Central memory CD8-positive, alpha-beta T cell (primary cell): Measurements from ENCODE around the gene LDB3.

ENCODE experiments used
- ATAC-seq: fragments of 150-1000 bp; cut with Tn5 transposase; replicated peaks from 2 replicates; pipeline ENCODE4 v1.10.0; 2022; ENCODE audit warnings: mild to moderate bottlenecking, moderate FRiP score, moderate number of reproducible peaks; ENCODE audit not compliant: poor library complexity, severe bottlenecking; ENCODE audit errors: extremely low read depth
- DNase-seq, 2 donors: peaks; one replicate each; pipeline ENCODE4 v3.0.0; 2021; ENCODE audit warnings: low spot score in 2 of 2
- H3K27ac Mint-ChIP-seq: one replicate; pipeline ENCODE4 v1.8.0; 2022; ENCODE audit warnings: low read depth, mild to moderate bottlenecking, moderate library complexity, mixed read lengths
- H3K27me3 Mint-ChIP-seq: one replicate; pipeline ENCODE4 v1.8.0; 2022; ENCODE audit warnings: mixed read lengths
- H3K36me3 Mint-ChIP-seq: one replicate; pipeline ENCODE4 v1.8.0; 2022; ENCODE audit warnings: mild to moderate bottlenecking, moderate library complexity, mixed read lengths; ENCODE audit not compliant: insufficient read depth
- H3K4me1 Mint-ChIP-seq: one replicate; pipeline ENCODE4 v1.8.0; 2022; ENCODE audit warnings: mixed read lengths
- H3K4me3 Mint-ChIP-seq: one replicate; pipeline ENCODE4 v1.8.0; 2022; ENCODE audit warnings: mild to moderate bottlenecking, moderate library complexity, mixed read lengths
- H3K9me3 Mint-ChIP-seq: one replicate; pipeline ENCODE4 v1.8.0; 2022; ENCODE audit warnings: mixed read lengths

Gene LDB3

GRCh38 chr10:86747796-86748581 is 79.7 kb downstream of the LDB3 start:
- no peak overlapping the region for H3K4me3 Mint-ChIP-seq
- no peaks in the 10 kb centered on the region for H3K36me3 Mint-ChIP-seq
- H3K9me3 Mint-ChIP-seq = no peaks in the 10 kb centered on the region
- ATAC-seq (no peak), DNase-seq (no peak)
- H3K27ac Mint-ChIP-seq = no peak overlapping the region
- no peaks in the 10 kb centered on the region for H3K27me3 Mint-ChIP-seq
- H3K4me1 Mint-ChIP-seq = no peaks in the 10 kb centered on the region

DNA sequence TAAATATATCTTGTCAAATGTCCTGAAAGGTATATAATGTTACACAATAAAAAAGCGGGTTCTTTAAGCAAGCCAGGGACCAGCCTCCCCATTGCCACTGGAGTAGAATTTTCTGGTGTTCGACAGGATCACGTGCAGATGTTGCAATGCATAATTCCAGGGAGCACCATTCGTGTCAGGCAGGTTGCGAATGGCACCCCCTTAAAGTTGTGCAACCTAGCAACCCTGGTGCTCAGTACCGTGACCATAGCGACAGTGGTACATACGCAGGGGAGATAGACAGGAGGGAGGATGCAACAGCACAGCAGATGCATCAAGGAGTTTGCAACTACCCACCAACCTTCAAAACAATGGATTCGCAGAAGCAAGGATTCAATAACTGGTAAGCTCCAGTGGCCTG is 81.5 kb downstream of the LDB3 start:
- no peak for DNase-seq
- no peak overlapping the region for H3K27ac Mint-ChIP-seq
- no peaks in the 10 kb centered on the region for H3K27me3 Mint-ChIP-seq
- H3K4me1 Mint-ChIP-seq = no peaks in the 10 kb centered on the region
- H3K36me3 Mint-ChIP-seq = no peaks in the 10 kb centered on the region
- H3K9me3 Mint-ChIP-seq = no peaks in the 10 kb centered on the region
- ATAC-seq = no peak
- H3K4me3 Mint-ChIP-seq = no peak overlapping the region

DNA sequence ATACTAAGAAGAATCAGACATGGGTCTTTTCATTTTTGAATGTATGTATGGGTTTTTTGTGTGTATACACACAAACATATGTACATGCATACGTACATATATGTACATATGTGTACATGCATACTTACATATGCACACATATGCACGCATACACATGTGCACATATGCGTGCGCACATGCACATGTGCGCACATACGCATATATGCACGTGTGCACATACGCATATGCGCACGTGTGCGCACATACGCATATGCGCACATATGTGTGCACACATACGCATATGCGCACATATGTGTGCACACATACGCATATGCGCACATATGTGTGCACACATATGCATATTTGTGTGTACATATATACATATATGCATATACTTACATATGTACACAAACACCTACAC is 83.2 kb downstream of the LDB3 start:
- Mint-ChIP-seq H3K4me3 (no peak overlapping the region), H3K27ac (no peak overlapping the region), H3K27me3 (no peaks in the 10 kb centered on the region), H3K36me3 (no peaks in the 10 kb centered on the region), H3K4me1 (peaks cover 5% of the 10 kb centered on the region), H3K9me3 (no peaks in the 10 kb centered on the region)
- no peak for DNase-seq
- no peak for ATAC-seq

DNA sequence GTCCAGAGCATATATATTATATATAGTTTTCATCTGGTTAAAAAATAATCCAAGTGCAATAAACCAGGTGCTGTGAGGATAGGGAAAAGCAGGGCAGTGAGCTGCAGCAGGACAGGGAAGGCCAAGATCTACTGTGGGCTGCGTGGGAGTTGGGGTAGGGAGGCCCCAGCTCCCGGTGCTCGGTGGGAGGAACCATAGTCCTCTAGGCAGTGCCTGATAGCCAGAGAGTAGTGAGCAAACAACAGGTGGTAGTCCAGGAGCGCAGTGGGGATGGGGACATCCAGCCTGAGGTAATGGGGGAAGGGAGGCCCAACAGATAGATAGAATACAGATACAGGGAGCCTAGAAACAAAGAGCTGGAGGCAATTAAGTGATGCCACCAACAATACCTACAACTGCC is 84.0 kb downstream of the LDB3 start:
- ATAC-seq = no peak
- Mint-ChIP-seq H3K27me3 (no peaks in the 10 kb centered on the region), H3K36me3 (no peaks in the 10 kb centered on the region), H3K27ac (no peak overlapping the region), H3K9me3 (no peaks in the 10 kb centered on the region), H3K4me1 (peaks cover 8% of the 10 kb centered on the region), H3K4me3 (no peak overlapping the region)
- no peak for DNase-seq

- Mint-ChIP-seq H3K4me3 (no peak overlapping the region), H3K4me1 (peaks cover 15% of the 10 kb centered on the region), H3K27ac (no peak overlapping the region), H3K9me3 (no peaks in the 10 kb centered on the region), H3K27me3 (no peaks in the 10 kb centered on the region), H3K36me3 (no peaks in the 10 kb centered on the region)
- DNase-seq (no peak), ATAC-seq (no peak)
Observed at GRCh38 chr10:86753051-86753450, 84.7 kb downstream of the LDB3 start.

DNA sequence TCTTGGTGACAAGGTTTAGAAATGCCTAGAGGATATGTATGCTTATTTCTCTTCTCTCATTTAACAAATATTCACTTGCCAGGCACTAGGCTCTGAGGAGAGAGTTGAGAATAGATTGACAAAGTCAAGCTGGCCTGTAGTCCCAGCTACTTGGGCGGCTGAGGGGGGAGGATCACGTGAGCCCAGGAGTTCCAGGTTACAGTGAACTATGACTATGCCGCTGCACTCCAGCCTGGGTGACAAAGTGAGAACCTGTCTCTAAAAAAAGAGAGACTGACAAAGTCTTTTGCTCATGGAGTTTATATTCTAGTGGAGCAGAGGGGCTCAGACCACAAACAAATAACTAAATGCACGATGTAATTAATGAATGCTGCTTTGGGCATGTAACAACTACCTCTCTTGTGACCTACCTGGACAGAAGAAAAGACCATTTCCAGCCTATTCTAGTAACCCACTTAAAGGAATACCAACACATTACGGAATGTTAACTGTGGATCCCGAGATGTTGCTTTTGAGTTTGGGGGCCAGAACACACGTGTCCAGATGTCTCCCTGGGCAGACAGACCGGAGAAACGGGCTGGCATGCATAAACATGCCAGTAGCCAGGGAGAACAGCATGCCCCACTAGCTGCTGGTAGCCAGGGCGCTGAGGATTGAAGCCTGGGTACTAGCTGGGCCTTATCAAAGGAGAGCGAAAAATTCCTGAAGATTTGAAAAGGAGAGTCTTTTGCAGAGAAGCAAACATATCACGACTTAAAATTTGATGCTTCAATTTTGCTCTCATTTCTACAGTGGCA is 85.5 kb downstream of the LDB3 start:
- DNase-seq (no peak), ATAC-seq (no peak)
- Mint-ChIP-seq H3K4me1 (peaks cover 23% of the 10 kb centered on the region), H3K27ac (no peak overlapping the region), H3K27me3 (no peaks in the 10 kb centered on the region), H3K9me3 (no peaks in the 10 kb centered on the region), H3K36me3 (peaks cover 3% of the 10 kb centered on the region), H3K4me3 (no peak overlapping the region)

DNA sequence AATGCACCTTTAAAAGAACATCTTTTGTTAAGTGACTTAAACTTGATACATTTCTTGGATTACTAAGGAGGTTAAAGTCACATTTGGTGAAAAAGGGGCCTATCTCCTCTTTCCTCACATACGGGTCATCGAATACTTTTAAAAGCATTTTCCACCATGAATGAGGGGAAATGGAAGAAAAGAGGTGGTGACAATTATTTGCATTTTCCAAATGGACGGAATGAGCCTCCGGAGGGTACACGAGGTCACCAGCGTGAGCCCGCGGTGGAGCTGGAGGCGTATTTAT is 87.1 kb downstream of the LDB3 start:
- no peaks in the 10 kb centered on the region for H3K27me3 Mint-ChIP-seq
- H3K27ac Mint-ChIP-seq = peak overlapping the region; percentile 65
- peaks cover 37% of the 10 kb centered on the region for H3K4me1 Mint-ChIP-seq
- peaks cover 3% of the 10 kb centered on the region for H3K36me3 Mint-ChIP-seq
- H3K9me3 Mint-ChIP-seq = no peaks in the 10 kb centered on the region
- ATAC-seq (no peak), DNase-seq (no peak)
- peak overlapping the region; percentile 85 for H3K4me3 Mint-ChIP-seq

DNA sequence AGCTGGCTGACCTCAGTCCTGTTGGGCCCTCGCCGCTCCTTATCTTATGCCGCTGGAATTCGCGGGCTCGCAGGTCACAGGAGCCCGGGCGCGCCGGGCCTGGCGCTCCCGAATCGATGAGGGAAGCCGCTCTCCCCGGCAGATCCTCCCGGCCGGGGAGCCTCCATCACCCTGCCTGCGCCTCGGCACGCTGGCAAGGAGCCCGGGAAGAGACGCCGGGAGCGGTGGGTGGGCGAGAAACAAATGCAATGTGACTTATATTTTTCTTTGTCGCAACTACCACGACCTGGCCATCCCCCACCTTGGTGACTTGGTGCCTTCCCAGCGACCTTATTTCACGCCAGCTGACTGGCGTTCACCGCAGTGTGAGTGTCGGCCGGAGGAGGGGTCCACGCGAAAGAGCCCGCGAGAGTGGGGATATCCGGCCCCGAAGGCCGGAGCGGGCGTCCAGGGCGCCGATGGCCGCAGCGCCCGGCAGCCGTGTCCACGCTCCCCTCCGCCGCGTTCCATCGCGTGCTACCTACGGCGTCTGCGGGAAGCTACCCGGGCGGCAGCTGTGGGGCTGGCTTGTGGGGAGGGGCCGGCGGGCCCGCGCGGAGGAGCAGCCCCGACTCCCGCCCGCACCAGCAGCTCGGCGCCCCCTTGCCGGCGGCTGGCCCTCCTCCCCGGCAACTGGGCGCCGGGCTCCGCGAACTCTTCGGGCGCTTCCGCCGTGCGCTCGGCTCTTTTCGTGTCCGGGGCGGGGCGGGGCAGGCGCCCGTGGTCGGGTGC is 87.6 kb downstream of the LDB3 start:
- peak; percentile 79 to 82 for DNase-seq
- Mint-ChIP-seq H3K4me1 (peaks cover 39% of the 10 kb centered on the region), H3K4me3 (peak overlapping the region; percentile 85), H3K9me3 (no peaks in the 10 kb centered on the region), H3K27ac (peak overlapping the region; percentile 65), H3K36me3 (peaks cover 3% of the 10 kb centered on the region), H3K27me3 (no peaks in the 10 kb centered on the region)
- ATAC-seq = peak; percentile 89

GRCh38 chr10:86756511-86757112 is 88.3 kb downstream of the LDB3 start, which contains the start of gene BMPR1A:
Gene BMPR1A (plus strand): TSS chr10:86756619. CDS start chr10:86876019, 119,400 bp downstream.
- Mint-ChIP-seq H3K9me3 (no peaks in the 10 kb centered on the region), H3K4me3 (peak within 1 kb of the TSS; percentile 85), H3K36me3 (peaks cover 4% of the 10 kb centered on the region), H3K27ac (peak within 1 kb of the TSS; percentile 65), H3K4me1 (peaks cover 45% of the 10 kb centered on the region), H3K27me3 (no peaks in the 10 kb centered on the region)
- DNase-seq (no peak), ATAC-seq (peak; percentile 69)

DNA sequence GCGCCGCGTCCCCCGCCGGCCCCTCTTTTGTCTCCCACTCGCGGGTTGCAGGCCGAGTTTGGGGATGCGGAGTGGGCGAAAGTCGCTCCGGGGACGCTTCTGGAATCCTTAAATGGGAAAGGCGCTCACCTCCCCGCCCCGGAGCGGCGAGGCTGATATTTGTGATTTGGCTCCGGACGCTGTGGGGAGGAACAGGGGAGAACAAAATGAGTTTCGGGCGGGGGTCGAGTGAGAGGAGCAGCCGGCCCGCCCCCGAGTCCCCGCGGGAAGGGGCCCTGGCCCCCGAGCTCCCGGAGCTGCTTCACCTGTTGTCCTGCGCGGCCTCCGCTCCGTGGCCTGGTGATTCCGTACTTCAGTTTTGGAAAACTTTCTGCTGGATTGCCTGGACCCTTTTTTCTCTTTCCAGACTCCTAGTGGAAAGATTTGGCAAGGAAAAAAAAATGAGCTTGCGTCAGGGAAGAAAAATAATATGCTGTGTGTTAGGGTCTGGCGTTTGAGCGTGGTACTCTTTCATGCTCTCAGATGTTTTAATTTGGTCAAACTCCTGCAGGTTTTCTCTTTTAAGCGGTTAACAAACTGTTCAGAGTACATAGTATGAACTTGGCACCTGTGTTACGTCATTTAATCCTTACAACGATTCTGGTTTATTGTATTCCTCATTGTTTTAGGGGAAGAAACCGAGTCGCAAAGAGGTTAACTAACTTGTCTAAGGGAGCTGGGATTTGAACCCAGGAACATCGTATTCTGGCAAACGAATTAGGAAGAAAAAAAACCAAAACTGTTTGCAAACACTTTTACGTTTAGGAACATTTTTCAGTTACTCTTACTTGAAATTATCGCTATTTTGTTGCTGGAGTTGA is 89.0 kb downstream of the LDB3 start:
- peaks cover 45% of the 10 kb centered on the region for H3K4me1 Mint-ChIP-seq
- peak overlapping the region; percentile 85 for H3K4me3 Mint-ChIP-seq
- ATAC-seq (no peak), DNase-seq (no peak)
- H3K27ac Mint-ChIP-seq = peak overlapping the region; percentile 54
- no peaks in the 10 kb centered on the region for H3K9me3 Mint-ChIP-seq
- H3K27me3 Mint-ChIP-seq = no peaks in the 10 kb centered on the region
- peaks cover 4% of the 10 kb centered on the region for H3K36me3 Mint-ChIP-seq

DNA sequence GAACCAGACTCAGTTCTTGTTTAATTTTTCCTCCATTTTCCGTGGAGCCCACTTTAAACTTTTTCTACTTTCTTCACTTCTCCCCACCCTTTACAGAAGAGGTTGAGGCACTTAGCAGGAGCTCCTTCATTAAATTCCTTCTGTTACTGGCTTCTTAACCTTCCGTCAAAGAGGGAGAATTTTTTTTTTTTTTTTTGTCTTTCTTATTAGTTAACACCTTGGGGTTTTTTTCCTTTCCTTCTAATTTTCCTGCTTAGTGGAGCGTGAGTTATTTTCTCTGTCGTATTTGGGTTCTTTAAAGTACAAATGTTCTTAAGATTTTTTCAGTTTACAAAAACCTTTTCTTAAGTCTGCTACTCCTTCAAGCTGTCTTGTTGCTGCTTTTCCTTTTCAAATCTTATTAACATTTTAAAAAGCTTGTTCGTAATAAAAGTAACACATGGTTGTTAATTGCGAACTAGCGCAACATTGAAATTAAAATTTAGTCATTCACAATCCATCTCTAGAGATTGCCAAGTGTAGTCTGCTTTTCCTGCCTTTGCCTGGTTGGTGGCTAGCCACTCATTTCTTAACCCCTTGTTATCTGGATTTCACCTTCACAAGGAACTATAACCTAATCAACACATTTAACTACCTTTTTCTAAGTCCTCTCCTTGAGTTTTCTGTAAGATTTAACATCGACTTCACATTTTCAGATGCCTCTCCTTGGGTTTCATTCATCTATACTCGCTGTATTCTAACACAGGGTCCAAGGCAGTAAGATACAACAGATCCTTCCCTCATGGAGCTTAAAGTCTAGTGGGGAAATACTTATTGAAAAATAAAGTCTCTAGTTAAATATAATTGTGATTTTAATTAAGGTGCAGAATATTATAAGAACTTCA is 90.1 kb downstream of the LDB3 start:
- Mint-ChIP-seq H3K27ac (no peak overlapping the region), H3K9me3 (no peaks in the 10 kb centered on the region), H3K4me3 (peak overlapping the region; percentile 85), H3K4me1 (peaks cover 45% of the 10 kb centered on the region), H3K27me3 (no peaks in the 10 kb centered on the region), H3K36me3 (peaks cover 4% of the 10 kb centered on the region)
- ATAC-seq (no peak), DNase-seq (no peak)
